ENCODE measurements around the gene RASGRF2.

DNA sequence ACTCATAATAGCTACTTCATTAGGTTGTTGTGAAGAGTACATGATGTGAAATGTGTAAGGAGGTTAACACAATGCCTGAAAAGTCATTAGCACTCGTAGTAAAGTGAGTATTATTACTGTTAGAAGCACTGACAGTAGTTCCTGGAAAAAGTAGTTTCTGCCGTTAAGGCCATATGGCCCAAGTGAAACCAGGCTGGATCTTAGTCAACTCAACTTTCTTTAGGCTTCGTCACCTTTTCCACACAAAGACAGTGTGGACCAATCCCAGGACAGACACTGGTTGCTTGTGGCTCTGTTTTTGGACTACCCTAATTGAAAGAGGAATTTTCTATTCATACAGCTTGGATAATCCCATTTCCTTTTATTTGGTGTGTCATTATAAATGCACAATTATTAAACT, 243.6 kb downstream of the RASGRF2 start:
- TF ChIP-seq, protein P1, sequence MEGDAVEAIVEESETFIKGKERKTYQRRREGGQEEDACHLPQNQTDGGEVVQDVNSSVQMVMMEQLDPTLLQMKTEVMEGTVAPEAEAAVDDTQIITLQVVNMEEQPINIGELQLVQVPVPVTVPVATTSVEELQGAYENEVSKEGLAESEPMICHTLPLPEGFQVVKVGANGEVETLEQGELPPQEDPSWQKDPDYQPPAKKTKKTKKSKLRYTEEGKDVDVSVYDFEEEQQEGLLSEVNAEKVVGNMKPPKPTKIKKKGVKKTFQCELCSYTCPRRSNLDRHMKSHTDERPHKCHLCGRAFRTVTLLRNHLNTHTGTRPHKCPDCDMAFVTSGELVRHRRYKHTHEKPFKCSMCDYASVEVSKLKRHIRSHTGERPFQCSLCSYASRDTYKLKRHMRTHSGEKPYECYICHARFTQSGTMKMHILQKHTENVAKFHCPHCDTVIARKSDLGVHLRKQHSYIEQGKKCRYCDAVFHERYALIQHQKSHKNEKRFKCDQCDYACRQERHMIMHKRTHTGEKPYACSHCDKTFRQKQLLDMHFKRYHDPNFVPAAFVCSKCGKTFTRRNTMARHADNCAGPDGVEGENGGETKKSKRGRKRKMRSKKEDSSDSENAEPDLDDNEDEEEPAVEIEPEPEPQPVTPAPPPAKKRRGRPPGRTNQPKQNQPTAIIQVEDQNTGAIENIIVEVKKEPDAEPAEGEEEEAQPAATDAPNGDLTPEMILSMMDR (conservative IDR thresholded peaks at IDR 0.05; ENCODE audit: low read length) = no peak
- TF ChIP-seq EZH2phosphoT487 (IDR thresholded peaks at IDR 0.05; ENCODE audit: borderline replicate concordance) = no peak

Measured in Loucy (cell line).